OCI-M2 (cell line): Measurements from ENCODE around the gene CTDP1.

Experiments used
- DNase-seq: peaks from one replicate; lab custom pipeline; 2025; ENCODE audit not compliant: unreplicated experiment; lab: John Stamatoyannopoulos, UW

The CTDP1 gene

DNA sequence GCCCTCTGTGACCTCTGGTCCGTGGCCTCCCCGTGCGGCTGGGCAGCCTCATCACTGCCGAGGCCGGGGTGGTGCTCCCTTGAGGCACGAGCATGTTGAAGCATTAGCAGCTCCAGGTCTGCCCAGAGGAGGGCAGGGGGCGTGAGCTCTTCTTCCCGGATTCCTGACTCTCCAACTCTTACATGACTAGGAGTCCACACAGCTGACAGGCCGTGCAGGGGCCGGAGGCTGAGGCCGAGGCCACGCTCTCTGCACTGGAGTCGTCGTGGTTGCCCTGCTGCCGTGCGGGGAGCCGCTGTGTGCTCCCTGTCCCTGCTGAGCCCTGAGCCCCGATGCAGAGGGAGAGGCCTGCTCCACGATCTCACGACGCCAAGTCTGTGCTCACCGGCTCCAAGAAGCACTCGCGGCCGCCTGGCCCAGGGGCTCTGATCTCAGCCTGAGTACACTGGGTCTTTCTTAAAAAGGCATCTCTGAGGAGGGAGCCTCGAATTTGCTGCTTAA lies 98.7 kb downstream of the CTDP1 start:
- no peak for DNase-seq

DNA sequence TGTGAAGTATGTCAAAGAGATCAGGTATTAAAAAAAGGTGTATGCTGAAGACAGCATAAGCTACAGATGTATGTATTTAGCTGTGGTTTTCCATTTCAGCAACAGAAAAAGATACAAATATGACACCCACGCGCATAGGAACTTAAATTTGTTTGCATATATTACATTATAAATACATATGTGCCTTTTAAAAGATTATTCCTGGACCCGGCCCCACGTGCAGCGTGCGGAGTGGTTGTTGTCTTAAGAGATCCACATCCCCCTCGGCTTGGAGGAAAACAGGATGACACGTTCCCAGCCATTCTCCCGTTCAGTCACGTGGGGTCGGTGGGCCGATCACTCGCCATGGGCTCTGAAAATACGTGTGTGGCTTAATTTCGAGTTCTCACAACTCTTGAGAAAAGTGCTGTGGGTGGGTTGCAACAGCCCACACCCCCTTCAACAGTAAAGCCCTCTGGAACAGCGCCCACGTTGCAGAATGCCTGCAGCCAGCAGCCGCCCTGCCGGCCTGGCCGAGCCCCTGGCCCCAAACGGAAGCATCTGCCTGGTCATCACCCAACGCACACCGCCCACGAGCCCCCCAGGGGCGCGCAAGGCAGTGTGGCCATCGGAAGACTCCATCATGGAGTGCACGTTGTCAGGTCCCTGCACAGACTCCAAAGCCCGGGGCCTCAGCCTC lies 99.6 kb downstream of the CTDP1 start:
- no peak for DNase-seq

DNA sequence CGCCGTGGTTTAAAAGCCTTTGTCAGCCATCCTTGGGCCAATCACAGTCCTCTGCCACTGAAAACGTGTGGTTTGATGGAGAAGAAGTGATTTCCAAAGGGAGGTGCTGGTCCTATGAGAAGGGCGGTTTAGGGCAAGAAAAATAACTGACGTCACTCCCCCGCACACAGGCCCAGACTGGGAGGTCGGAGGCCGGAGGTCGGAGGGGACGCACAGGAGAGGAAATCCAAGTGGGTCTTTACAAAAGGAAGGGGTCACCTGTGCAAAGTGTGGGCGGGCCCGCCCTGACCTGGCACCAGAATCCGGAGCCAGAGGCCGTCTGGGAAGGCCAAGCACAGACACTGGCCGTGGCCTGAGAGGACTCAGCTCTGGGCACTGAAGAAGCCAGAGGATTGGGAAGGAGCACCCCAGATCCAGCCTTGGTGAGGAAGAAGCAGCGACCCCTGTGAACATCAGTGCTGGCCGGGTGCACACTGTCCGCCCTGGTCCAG lies 100.1 kb downstream of the CTDP1 start:
- DNase-seq: no peak

- no peak for DNase-seq
These were observed 100.9 kb downstream of the CTDP1 start for GRCh38 chr18:79780547-79780946.

GRCh38 chr18:79781331-79781941 lies 101.8 kb downstream of the CTDP1 start:
- no peak for DNase-seq

GRCh38 chr18:79782566-79783308 lies 103.1 kb downstream of the CTDP1 start:
- DNase-seq: no peak

DNA sequence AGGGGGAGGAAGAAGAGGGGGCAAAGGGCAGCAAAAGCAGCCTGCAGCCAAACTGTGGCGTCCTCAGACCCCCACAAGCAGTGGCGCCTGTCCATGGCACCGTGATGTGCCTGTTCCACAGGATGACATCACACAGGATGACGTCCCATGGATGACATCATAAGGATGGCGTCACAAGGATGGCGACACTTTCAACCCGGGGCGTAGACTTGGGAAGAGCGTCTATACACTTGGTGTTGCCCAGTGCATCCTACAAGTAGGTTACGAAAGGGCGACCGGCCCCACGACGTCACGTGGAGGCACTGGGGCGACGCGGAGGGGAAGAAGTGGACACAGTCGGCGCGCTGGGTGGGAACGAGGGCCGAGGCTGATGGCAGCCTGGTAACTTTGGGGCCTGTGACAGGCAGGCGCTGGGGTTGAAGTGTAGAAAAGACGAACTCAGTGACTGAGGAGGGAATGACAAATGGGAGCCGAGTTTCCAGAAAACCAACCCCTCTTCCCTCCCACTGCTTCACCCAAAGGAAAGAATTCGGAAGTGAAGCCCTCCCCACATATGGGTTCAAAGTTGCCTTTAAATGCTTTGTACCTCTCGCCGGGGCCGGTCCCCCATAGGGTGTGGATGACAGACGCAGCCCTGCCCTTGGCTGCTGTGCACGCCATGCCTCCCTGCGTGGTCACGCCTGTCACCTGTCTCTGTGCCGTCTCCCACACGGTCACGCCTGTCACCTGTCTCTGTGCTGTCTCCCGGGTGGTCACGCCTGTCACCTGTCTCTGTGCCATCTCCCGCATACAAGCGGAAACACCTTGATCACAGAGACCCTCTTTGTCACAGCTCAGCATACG lies 104.7 kb downstream of the CTDP1 start:
- no peak for DNase-seq

- no peak for DNase-seq
These were observed 105.6 kb downstream of the CTDP1 start for GRCh38 chr18:79784965-79785770.

DNA sequence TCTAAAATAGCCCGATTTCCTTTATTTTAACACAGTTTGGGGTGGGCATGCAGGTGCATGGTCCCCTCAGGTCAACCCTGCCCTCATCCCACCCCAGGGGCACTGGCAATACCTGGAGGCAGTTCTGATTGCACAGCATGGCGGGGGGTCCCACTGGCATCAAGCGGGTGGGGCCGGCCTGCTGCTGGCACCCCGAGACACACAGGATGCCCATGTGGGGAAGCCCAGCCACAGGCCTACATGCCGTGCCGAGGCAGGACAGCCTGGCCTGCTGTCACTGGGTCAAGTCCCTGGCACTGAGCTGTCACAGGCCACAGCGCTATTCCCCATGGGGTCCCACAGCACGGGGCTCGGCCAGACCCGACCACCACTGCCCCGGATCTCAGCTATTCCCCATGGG lies 106.2 kb downstream of the CTDP1 start:
- DNase-seq: no peak

DNA sequence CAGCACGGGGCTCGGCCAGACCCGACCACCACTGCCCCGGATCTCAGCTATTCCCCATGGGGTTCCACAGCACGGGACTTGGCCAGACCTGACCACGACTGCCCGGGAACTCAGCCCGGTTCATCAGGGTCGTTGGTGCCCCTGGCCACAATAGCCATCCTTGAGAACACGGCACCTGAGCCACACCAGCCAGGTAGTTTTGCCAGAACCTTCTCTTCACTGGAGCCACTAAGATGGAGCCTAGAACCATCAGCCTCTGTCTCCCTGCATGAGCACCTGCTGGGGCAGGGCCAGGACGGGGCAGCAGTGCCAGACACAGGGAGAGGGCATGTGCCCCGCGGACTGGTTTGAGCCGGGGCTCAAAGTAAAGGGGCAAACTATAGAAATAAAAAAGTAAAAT lies 106.7 kb downstream of the CTDP1 start:
- no peak for DNase-seq

DNA sequence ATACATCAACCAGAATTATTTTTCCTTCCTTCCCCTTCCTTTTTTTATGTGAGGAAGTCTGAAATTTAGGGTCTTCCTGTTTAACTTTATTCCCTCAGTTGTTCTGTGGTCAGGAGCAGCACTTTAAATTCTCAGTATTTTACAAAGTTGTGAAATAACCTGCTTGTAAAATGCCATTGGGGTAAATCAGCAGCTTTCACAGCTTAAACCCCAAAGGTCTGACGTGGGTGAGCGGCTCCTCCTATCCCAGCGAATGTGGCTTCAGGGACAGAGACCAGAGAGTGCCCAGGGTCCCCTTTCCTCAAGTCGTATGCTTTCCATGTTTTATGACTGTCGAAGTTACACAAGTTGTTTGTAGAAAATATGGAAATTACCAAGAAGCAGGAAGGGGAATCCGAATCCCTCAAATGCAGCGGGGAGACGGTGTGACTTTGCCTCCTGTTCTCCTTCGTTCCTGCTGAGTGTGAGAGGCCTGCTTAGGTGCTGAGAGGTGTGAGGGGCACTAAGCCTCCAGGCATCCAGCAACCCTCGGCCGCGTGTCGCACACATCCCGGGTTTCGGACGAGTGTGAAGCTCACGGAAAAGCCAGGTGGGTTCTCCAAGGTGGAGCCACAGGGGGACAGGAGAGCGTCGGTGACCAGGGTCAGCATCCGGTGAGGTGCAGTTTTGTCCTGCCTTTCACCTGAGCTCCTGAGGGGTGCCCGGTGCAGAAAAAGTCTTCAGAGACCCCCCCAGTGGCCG lies 107.4 kb downstream of the CTDP1 start:
- no peak for DNase-seq

DNA sequence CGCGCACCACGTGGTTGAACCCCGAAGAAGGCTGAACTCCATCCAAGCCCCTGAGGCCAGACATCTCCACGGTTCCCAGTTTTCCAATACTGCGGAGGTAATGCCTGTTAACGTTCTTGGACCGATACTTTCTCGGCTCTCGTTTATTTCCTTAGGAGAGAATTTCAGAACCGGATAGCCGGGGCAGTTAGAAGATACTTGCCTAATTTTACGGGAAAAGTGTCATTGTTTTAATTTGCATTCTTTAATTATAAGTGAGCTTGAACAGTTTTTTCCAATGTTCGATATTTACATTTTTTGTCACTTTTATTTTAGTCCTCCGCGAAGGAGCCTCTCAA lies 107.9 kb downstream of the CTDP1 start:
- no peak for DNase-seq

DNA sequence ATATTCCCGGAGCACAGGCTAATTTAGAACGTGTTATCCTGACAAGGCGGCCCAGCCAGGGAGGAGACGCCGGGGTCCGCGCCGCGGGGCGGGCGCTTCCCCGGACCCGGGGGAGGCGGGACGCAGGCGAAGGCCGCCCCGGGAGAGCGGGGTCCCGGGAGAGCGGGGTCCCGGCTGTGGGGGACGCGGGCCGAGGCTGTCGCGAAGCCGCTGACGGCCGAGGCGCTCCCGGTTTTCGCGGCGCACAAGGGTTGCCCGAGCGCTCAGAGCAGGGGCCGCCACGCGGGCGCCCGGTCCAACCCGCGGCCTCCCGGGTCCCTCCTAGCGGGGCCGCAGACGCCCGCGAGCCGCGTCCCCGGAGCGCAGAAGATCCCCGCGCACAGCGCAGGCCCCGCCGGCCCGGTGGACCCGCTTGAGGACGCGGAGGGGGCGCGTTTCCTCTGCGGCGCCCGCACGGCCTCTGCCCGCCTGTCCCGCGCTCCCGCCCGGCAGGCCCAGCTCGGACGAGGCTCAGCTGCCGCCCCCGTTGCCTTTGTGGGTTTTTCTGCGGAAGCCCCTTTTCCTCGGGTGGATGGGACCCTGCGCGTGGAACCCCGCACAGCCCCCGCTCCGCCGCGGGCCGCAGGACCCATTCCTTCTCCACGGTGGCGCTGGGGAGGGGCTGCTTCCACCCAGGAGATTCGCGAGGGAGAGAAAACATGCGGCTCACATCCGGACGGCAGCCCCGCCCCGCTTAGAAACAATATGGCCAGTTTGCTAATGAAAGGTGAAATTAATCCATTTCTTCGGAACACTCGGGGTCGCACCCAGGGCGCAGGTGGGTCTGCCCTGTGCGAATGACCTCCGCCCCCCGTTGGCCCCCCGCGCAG lies 108.5 kb downstream of the CTDP1 start:
- DNase-seq: no peak

GRCh38 chr18:79788734-79789085 lies 109.1 kb downstream of the CTDP1 start:
- DNase-seq: no peak

DNA sequence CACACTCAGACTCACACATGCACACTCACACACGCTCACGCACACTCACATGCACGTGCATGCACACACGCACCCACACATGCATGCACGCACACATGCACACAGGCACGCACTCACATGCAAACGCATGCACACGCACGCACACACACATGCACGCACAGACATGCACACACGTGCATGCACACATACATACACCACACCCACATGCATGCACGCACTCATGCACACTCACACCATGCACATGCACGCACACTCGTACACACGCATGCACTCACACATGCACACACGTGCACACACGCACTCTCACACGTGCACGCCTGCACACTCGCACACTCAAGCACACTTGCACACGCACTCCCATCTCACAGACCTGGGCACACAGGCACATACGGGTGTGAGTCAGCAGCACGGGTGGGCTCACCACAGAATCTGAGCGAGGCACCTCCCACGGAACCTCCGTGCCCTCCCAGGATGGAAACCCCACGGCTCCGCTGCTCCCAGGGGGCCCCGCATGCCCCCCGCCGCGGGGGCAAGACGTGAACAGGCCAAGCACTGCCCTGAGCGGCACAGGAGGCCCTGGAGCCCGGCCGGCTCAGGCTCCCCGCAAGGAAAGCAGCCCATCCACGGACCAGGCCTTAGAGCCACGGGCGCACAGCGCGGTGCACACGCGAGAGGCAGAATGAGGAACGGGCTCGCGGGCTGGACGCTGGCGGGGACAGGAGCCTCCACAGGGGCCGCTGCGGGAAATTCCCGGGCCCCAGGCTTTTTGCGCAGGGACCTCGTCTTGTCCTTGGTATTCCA lies 109.7 kb downstream of the CTDP1 start:
- DNase-seq: no peak

GRCh38 chr18:79789901-79790890 lies 110.6 kb downstream of the CTDP1 start:
- DNase-seq: no peak
